IMR-90 (cell line): ENCODE data around the gene DDOST. TPM values are rescaled to one million over a fixed set of nuclear protein-coding genes. Genes with fewer than 3 reads are reported as not detected.

Experiments
- ATAC-seq: fragments of 200-7000 bp; cut with Tn5 transposase; 2 replicates; pipeline ENCODE4 v1.9.1; 2020; ENCODE audit warnings: low read depth, mild to moderate bottlenecking, moderate library complexity
- BruUV-seq: library from RNA; stranded (reverse); fragments of 400-500 nt; replicated peaks from 2 replicates; lab custom pipeline; 2021; lab: Mats Ljungman, UMichigan
- CTCF ChIA-PET: fragments of 300-600 bp; formaldehyde crosslinking; extraction: SDS; loops from one replicate; lab custom pipeline; 2021; ENCODE audit warnings: antibody characterized with exemption; lab: Yijun Ruan, JAX
- POLR2A ChIA-PET: fragments of 300-600 bp; sonication (Branson Sonifier 250); formaldehyde crosslinking; loops from one replicate; lab custom pipeline; 2022; ENCODE audit warnings: antibody characterized with exemption; ENCODE audit not compliant: unreplicated experiment; lab: Charles Lee
- DNase-seq: peaks from one replicate; pipeline ENCODE4 v3.0.0; 2013
- H2AFZ ChIP-seq: replicated peaks from 2 replicates; pipeline ENCODE3; 2013; ENCODE audit warnings: low read length, mild to moderate bottlenecking; ENCODE audit not compliant: poor library complexity
- H2AK5ac ChIP-seq: 2 replicates; pipeline ENCODE4 v1.6.1; 2013; ENCODE audit warnings: low read depth, low read length, inconsistent platforms
- H2AK9ac ChIP-seq: replicated peaks from 2 replicates; pipeline ENCODE3; 2013; ENCODE audit warnings: mild to moderate bottlenecking, low read depth, low read length, moderate library complexity; ENCODE audit not compliant: poor library complexity
- H2BK120ac ChIP-seq: 2 replicates; pipeline ENCODE4 v1.6.1; 2013; ENCODE audit warnings: low read depth, low read length, inconsistent platforms
- H2BK15ac ChIP-seq: 3 replicates; pipeline ENCODE4 v1.6.1; 2013; ENCODE audit warnings: low read depth, low read length, inconsistent platforms
- H2BK20ac ChIP-seq: 2 replicates; pipeline ENCODE4 v1.6.1; 2013; ENCODE audit warnings: low read depth, mild to moderate bottlenecking, inconsistent platforms, low read length, moderate library complexity
- H2BK5ac ChIP-seq: 2 replicates; pipeline ENCODE4 v1.6.1; 2013; ENCODE audit warnings: mild to moderate bottlenecking, low read depth, low read length, inconsistent platforms; ENCODE audit not compliant: poor library complexity, severe bottlenecking
- H3K14ac ChIP-seq: replicated peaks from 2 replicates; pipeline ENCODE4 v1.6.1; 2013; ENCODE audit warnings: low read depth, low read length, inconsistent platforms
- H3K18ac ChIP-seq: 2 replicates; pipeline ENCODE4 v1.6.1; 2013; ENCODE audit warnings: low read depth, low read length, control low read depth
- H3K23ac ChIP-seq: 2 replicates; pipeline ENCODE4 v1.6.1; 2013; ENCODE audit warnings: low read depth, low read length, inconsistent platforms
- H3K27ac ChIP-seq: 2 replicates; pipeline ENCODE4 v1.5.1; 2013; ENCODE audit warnings: mild to moderate bottlenecking, control low read depth, low read length; ENCODE audit not compliant: insufficient read depth
- H3K27me3 ChIP-seq: 2 replicates; pipeline ENCODE4 v1.6.1; 2013; ENCODE audit warnings: low read length; ENCODE audit not compliant: control insufficient read depth, insufficient read depth
- H3K36me3 ChIP-seq: 2 replicates; pipeline ENCODE4 v1.6.1; 2013; ENCODE audit warnings: low read length, mixed read lengths; ENCODE audit not compliant: control insufficient read depth, insufficient read depth
- H3K4ac ChIP-seq: 2 replicates; pipeline ENCODE4 v1.6.1; 2013; ENCODE audit warnings: low read depth, low read length, inconsistent platforms
- H3K4me1 ChIP-seq: 2 replicates; pipeline ENCODE4 v1.6.1; 2013; ENCODE audit warnings: low read length, mixed read lengths; ENCODE audit not compliant: control insufficient read depth, insufficient read depth
- H3K4me2 ChIP-seq: 2 replicates; pipeline ENCODE4 v1.6.1; 2013; ENCODE audit warnings: low read depth, mild to moderate bottlenecking, control low read depth, low read length, moderate library complexity
- H3K4me3 ChIP-seq: 2 replicates; pipeline ENCODE4 v1.5.1; 2013; ENCODE audit warnings: low read depth, mild to moderate bottlenecking, control low read depth, low read length, moderate library complexity; ENCODE audit not compliant: insufficient read depth
- H3K56ac ChIP-seq: 2 replicates; pipeline ENCODE4 v1.6.1; 2013; ENCODE audit warnings: low read length, inconsistent platforms; ENCODE audit not compliant: insufficient read depth; ENCODE audit errors: extremely low read depth
- H3K79me1 ChIP-seq, 2 experiments: 2 replicates each; pipeline ENCODE4 v1.6.1; 2013; ENCODE audit warnings: low read length in 2 of 2, inconsistent platforms in 1 of 2, low read depth in 1 of 2
- H3K9ac ChIP-seq: 2 replicates; pipeline ENCODE4 v1.6.1; 2013; ENCODE audit warnings: low read depth, low read length, control low read depth
- H3K9me1 ChIP-seq: 2 replicates; pipeline ENCODE4 v1.6.1; 2013; ENCODE audit warnings: low read length, inconsistent platforms; ENCODE audit not compliant: insufficient read depth
- H3K9me3 ChIP-seq: 2 replicates; pipeline ENCODE4 v1.6.1; 2013; ENCODE audit warnings: low read length; ENCODE audit not compliant: control insufficient read depth, insufficient read depth
- H4K20me1 ChIP-seq: 2 replicates; pipeline ENCODE4 v1.6.1; 2013; ENCODE audit warnings: low read length, inconsistent platforms; ENCODE audit not compliant: insufficient read depth
- H4K5ac ChIP-seq: 2 replicates; pipeline ENCODE4 v1.6.1; 2013; ENCODE audit warnings: mild to moderate bottlenecking, low read depth, low read length, control low read depth
- H4K8ac ChIP-seq, 2 experiments: 2 replicates each; pipeline ENCODE4 v1.6.1; 2013; ENCODE audit warnings: low read depth in 2 of 2, low read length in 2 of 2, control low read depth in 1 of 2, inconsistent platforms in 1 of 2
- H4K91ac ChIP-seq: 2 replicates; pipeline ENCODE4 v1.6.1; 2013; ENCODE audit warnings: low read depth, low read length, inconsistent platforms; ENCODE audit not compliant: insufficient read depth
- BHLHE40 ChIP-seq: fragments of 150-350 bp; IDR thresholded peaks from 2 replicates; pipeline ENCODE4 v1.6.1; 2016; ENCODE audit warnings: mild to moderate bottlenecking, low read depth, low read length
- CEBPB ChIP-seq: IDR thresholded peaks from 2 replicates; pipeline ENCODE4 v1.6.1; 2012; ENCODE audit warnings: low read depth, low read length, improper control_type of control experiment
- CHD1 ChIP-seq: IDR thresholded peaks from 2 replicates; pipeline ENCODE4 v1.6.1; 2012; ENCODE audit warnings: low read depth, low read length, improper control_type of control experiment
- ELK1 ChIP-seq: fragments of 150-350 bp; IDR thresholded peaks from 2 replicates; pipeline ENCODE4 v1.6.1; 2016; ENCODE audit warnings: low read depth, mild to moderate bottlenecking, low read length, moderate library complexity, borderline replicate concordance
- FOS ChIP-seq: fragments of 150-350 bp; IDR thresholded peaks from 2 replicates; pipeline ENCODE4 v1.6.1; 2016; ENCODE audit warnings: low read depth, low read length
- MAFK ChIP-seq: IDR thresholded peaks from 2 replicates; pipeline ENCODE4 v1.6.1; 2012; ENCODE audit warnings: low read depth, low read length, improper control_type of control experiment
- MAZ ChIP-seq: IDR thresholded peaks from 2 replicates; pipeline ENCODE4 v1.6.1; 2012; ENCODE audit warnings: low read depth, mild to moderate bottlenecking, low read length, improper control_type of control experiment, moderate library complexity, borderline replicate concordance
- MXI1 ChIP-seq: IDR thresholded peaks from 2 replicates; pipeline ENCODE4 v1.6.1; 2012; ENCODE audit warnings: low read depth, mild to moderate bottlenecking, low read length, moderate library complexity, borderline replicate concordance
- NFE2L2 ChIP-seq: fragments of 150-350 bp; IDR thresholded peaks from 2 replicates; pipeline ENCODE4 v1.6.1; 2016; ENCODE audit warnings: low read depth, mild to moderate bottlenecking, low read length
- POLR2A ChIP-seq: IDR thresholded peaks from 2 replicates; pipeline ENCODE4 v1.6.1; 2012; ENCODE audit warnings: mild to moderate bottlenecking, low read depth, low read length
- RAD21 ChIP-seq: IDR thresholded peaks from 2 replicates; pipeline ENCODE4 v1.6.1; 2012; ENCODE audit warnings: low read length, improper control_type of control experiment
- RCOR1 ChIP-seq: IDR thresholded peaks from 2 replicates; pipeline ENCODE4 v1.6.1; 2012; ENCODE audit warnings: mild to moderate bottlenecking, low read length, improper control_type of control experiment; ENCODE audit not compliant: insufficient replicate concordance
- RFX5 ChIP-seq: IDR thresholded peaks from 2 replicates; pipeline ENCODE4 v1.8.0; 2012; ENCODE audit warnings: low read depth, mild to moderate bottlenecking, low read length, moderate library complexity
- SMC3 ChIP-seq: fragments of 150-350 bp; IDR thresholded peaks from 2 replicates; pipeline ENCODE4 v1.6.1; 2016; ENCODE audit warnings: low read depth, mild to moderate bottlenecking, antibody characterized with exemption, low read length, moderate library complexity
- USF2 ChIP-seq: fragments of 150-350 bp; IDR thresholded peaks from 2 replicates; pipeline ENCODE4 v1.6.1; 2017; ENCODE audit warnings: mild to moderate bottlenecking, antibody characterized with exemption, low read length, low read depth
- WGBS, 2 experiments: methylation state at CpG; one replicate each; pipeline versions ENCODE4 v1.1.5 to v1.1.7; 2013; ENCODE audit warnings: missing lambda C conversion rate in 2 of 2; ENCODE audit not compliant: insufficient read length in 1 of 2; ENCODE audit errors: extremely low coverage in 2 of 2; 5-methylcytosine and 5-hydroxymethylcytosine counted together
- dilution Hi-C: fragments of 300-500 bp; cut with HindIII; formaldehyde crosslinking; loops from one replicate; pipeline ENCODE4 v1.14.3; 2018; ENCODE audit warnings: low sequenced_read_pairs; ENCODE audit not compliant: unreplicated experiment
- in situ Hi-C: fragments of 300-500 bp; cut with MboI; formaldehyde crosslinking; loops from 3 replicates; pipeline ENCODE4 v1.14.3; 2019; ENCODE audit warnings: low sequenced_read_pairs, inconsistent platforms, mixed read lengths
- intact Hi-C: fragments of 100-400 bp; cut with micrococcal nuclease; formaldehyde crosslinking; loops from 2 replicates; pipeline ENCODE4 v1.10.0; 2022
- polyA plus RNA-seq, 3 experiments: library from polyadenylated mRNA; depleted of rRNA; stranded (reverse); fragments of >200 nt; gene quantifications; 2 replicates each; pipeline ENCODE4 v1.2.3, GENCODE V29; 2012; ENCODE audit warnings: low replicate concordance in 1 of 3
- total RNA-seq: library from RNA; depleted of rRNA; stranded (reverse); fragments of >200 nt; gene quantifications from 2 replicates; pipeline ENCODE4 v1.2.3, GENCODE V29; 2012
- TF ChIP-seq, protein P1 (sequence below): conservative IDR thresholded peaks from 2 replicates; pipeline ENCODE4 v1.5.1; 2012; ENCODE audit warnings: mild to moderate bottlenecking, low read depth, low read length, improper control_type of control experiment

Gene DDOST
- total and polyA plus RNA-seq, 2 of the 4 experiments (the other 2 are of a cell fraction) = 179 to 477 TPM

- Histone ChIP-seq H4K91ac (no peak overlapping the region), H3K9me1 (no peaks in the 10 kb centered on the region), H3K4me3 (no peak overlapping the region), H2BK20ac (no peak overlapping the region), H2BK120ac (no peak overlapping the region), H3K4ac (no peak overlapping the region), H3K18ac (no peak overlapping the region), H3K23ac (no peak overlapping the region), H3K36me3 (peaks cover 5% of the 10 kb centered on the region), H3K9me3 (no peaks in the 10 kb centered on the region), H4K5ac (no peak overlapping the region), H4K8ac (no peak overlapping the region), H2BK15ac (no peak overlapping the region), H3K14ac (no peak overlapping the region), H2AK9ac (no peak overlapping the region), H3K79me1 (no peaks in the 10 kb centered on the region), H3K4me1 (no peaks in the 10 kb centered on the region), H4K20me1 (no peaks in the 10 kb centered on the region), H2AFZ (no peak overlapping the region), H3K27ac (no peak overlapping the region), H2BK5ac (no peak overlapping the region), H3K27me3 (no peaks in the 10 kb centered on the region), H3K9ac (no peak overlapping the region), H3K4me2 (no peak overlapping the region), H2AK5ac (no peak overlapping the region), H3K56ac (no peak overlapping the region)
- no TSS peak for BruUV-seq
- DNase-seq = no peak
- CTCF ChIA-PET = no interaction called here
- WGBS, 2 experiments = 83% methylated on average over 6 of the region's 10 CpGs; no CpG with 5 or more reads in 1 of the 2 experiments
- no peak for ATAC-seq
- POLR2A ChIA-PET = no interaction called here
- intact Hi-C loops (no loop called here), dilution Hi-C loops (no loop called here), in situ Hi-C loops (loop anchor here (25.0 kb wide), 1 partner anchor 679 kb away; no protein-coding TSS in a partner anchor)
- no peak for TF ChIP-seq POLR2A
- no peak for TF ChIP-seq MXI1
- TF ChIP-seq RFX5 = no peak
- TF ChIP-seq CHD1 = no peak
- no peak for TF ChIP-seq CEBPB
- TF ChIP-seq BHLHE40 = no peak
- no peak for TF ChIP-seq FOS
- no peak for TF ChIP-seq RAD21
- no peak for TF ChIP-seq MAFK
- TF ChIP-seq NFE2L2 = no peak
- no peak for TF ChIP-seq MAZ
- no peak for TF ChIP-seq USF2
- TF ChIP-seq, protein P1, sequence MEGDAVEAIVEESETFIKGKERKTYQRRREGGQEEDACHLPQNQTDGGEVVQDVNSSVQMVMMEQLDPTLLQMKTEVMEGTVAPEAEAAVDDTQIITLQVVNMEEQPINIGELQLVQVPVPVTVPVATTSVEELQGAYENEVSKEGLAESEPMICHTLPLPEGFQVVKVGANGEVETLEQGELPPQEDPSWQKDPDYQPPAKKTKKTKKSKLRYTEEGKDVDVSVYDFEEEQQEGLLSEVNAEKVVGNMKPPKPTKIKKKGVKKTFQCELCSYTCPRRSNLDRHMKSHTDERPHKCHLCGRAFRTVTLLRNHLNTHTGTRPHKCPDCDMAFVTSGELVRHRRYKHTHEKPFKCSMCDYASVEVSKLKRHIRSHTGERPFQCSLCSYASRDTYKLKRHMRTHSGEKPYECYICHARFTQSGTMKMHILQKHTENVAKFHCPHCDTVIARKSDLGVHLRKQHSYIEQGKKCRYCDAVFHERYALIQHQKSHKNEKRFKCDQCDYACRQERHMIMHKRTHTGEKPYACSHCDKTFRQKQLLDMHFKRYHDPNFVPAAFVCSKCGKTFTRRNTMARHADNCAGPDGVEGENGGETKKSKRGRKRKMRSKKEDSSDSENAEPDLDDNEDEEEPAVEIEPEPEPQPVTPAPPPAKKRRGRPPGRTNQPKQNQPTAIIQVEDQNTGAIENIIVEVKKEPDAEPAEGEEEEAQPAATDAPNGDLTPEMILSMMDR = no peak
- TF ChIP-seq SMC3 = no peak
- no peak for TF ChIP-seq ELK1
- TF ChIP-seq RCOR1 = no peak
These were observed 22.4 kb upstream of the DDOST start for GRCh38 chr1:20683614-20684013.
